Suprapubic skin (tissue), 3 donors: ENCODE data around the gene WDR6.

Experiments used
- EP300 ChIP-seq: sonication (generic); formaldehyde crosslinking; IDR thresholded peaks from one replicate; pipeline ENCODE4 v1.6.1; 2017; ENCODE audit warnings: antibody characterized with exemption
- POLR2A ChIP-seq, 2 donors: fragments of 450-650 bp; IDR thresholded peaks; one replicate each; pipeline ENCODE4 v1.6.1; 2017; ENCODE audit warnings: antibody characterized with exemption in 2 of 2, mild to moderate bottlenecking in 2 of 2, moderate library complexity in 2 of 2
- TF ChIP-seq, protein P1 (sequence below), 2 donors: fragments of 200-600 bp in 1 of 2; fragments of 450-650 bp in 1 of 2; sonication (generic) in 1 of 2; IDR thresholded peaks; one replicate each; pipeline ENCODE4 v1.5.1; 2016 to 2019; ENCODE audit warnings: antibody characterized with exemption in 2 of 2, mild to moderate bottlenecking in 1 of 2, moderate library complexity in 1 of 2

DNA sequence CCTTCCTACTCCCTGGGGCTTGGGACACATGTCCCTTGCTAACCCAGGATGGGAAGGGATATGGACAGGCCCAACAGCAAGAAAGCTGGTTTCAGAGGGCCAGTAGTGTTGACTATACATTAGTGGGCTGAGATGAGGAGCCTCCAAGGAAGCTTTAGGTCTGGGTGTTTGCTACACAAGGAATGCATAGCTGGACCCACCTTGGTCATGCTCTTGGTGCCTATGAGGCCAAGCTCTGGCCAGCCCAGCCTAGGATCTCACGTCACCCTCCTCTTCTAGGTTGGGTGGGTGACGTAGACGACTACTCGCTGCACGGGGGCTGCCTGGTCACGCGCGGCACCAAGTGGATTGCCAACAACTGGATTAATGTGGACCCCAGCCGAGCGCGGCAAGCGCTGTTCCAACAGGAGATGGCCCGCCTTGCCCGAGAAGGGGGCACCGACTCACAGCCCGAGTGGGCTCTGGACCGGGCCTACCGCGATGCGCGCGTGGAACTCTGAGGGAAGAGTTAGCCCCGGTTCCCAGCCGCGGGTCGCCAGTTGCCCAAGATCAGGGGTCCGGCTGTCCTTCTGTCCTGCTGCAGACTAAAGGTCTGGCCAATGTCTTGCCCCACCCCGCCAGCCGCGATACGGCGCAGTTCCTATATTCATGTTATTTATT is 653 bp upstream of the WDR6 start:
- TF ChIP-seq, protein P1, sequence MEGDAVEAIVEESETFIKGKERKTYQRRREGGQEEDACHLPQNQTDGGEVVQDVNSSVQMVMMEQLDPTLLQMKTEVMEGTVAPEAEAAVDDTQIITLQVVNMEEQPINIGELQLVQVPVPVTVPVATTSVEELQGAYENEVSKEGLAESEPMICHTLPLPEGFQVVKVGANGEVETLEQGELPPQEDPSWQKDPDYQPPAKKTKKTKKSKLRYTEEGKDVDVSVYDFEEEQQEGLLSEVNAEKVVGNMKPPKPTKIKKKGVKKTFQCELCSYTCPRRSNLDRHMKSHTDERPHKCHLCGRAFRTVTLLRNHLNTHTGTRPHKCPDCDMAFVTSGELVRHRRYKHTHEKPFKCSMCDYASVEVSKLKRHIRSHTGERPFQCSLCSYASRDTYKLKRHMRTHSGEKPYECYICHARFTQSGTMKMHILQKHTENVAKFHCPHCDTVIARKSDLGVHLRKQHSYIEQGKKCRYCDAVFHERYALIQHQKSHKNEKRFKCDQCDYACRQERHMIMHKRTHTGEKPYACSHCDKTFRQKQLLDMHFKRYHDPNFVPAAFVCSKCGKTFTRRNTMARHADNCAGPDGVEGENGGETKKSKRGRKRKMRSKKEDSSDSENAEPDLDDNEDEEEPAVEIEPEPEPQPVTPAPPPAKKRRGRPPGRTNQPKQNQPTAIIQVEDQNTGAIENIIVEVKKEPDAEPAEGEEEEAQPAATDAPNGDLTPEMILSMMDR (IDR thresholded peaks at IDR 0.05): no peak
- TF ChIP-seq EP300: no peak
- no peak for TF ChIP-seq POLR2A (IDR thresholded peaks at IDR 0.05)
